GM10266 (cell line): ENCODE data around the gene MACF1.

Experiments used
- DNase-seq: peaks from one replicate; pipeline ENCODE4 v3.0.0; 2012; ENCODE audit errors: extremely low spot score
- CTCF ChIP-seq: IDR thresholded peaks from 2 replicates; pipeline ENCODE4 v1.5.1; 2012; ENCODE audit warnings: mild to moderate bottlenecking, low read depth; ENCODE audit not compliant: control insufficient read depth, insufficient read depth; ENCODE audit errors: missing control alignments

Gene MACF1

GRCh38 chr1:39305555-39305954 lies 101.1 kb downstream of the MACF1 start:
- peak; percentile 18 for DNase-seq
- TF ChIP-seq CTCF: no peak

- no peak for DNase-seq
- no peak for TF ChIP-seq CTCF
Measured at GRCh38 chr1:39310015-39310414, 105.5 kb downstream of the MACF1 start.

GRCh38 chr1:39310691-39311090 lies 106.2 kb downstream of the MACF1 start:
- TF ChIP-seq CTCF: no peak
- DNase-seq: no peak

- TF ChIP-seq CTCF: no peak
- DNase-seq: no peak
Measured at GRCh38 chr1:39317111-39317510, 112.6 kb downstream of the MACF1 start.

GRCh38 chr1:39317910-39318633 lies 113.6 kb downstream of the MACF1 start:
- TF ChIP-seq CTCF: no peak
- DNase-seq: no peak

- TF ChIP-seq CTCF: no peak
- no peak for DNase-seq
Measured at GRCh38 chr1:39321979-39322378, 117.5 kb downstream of the MACF1 start.

- no peak for DNase-seq
- no peak for TF ChIP-seq CTCF
Measured at GRCh38 chr1:39322431-39322830, 117.9 kb downstream of the MACF1 start.
